K562 treated with DMSO at 1 percent for 4 hours (cell line): ENCODE data around the gene ARF3. TPM values are rescaled to one million over a fixed set of nuclear protein-coding genes. Genes with fewer than 3 reads are reported as not detected.

ENCODE experiments used
- total RNA-seq: library from RNA; unstranded; fragments of 300-600 nt; gene quantifications from 2 replicates; pipeline ENCODE4 v1.2.3, GENCODE V29; 2022; ENCODE audit not compliant: insufficient read depth

The ARF3 gene
- total RNA-seq, result 50.5 and 56.3 TPM in 2 replicates

DNA sequence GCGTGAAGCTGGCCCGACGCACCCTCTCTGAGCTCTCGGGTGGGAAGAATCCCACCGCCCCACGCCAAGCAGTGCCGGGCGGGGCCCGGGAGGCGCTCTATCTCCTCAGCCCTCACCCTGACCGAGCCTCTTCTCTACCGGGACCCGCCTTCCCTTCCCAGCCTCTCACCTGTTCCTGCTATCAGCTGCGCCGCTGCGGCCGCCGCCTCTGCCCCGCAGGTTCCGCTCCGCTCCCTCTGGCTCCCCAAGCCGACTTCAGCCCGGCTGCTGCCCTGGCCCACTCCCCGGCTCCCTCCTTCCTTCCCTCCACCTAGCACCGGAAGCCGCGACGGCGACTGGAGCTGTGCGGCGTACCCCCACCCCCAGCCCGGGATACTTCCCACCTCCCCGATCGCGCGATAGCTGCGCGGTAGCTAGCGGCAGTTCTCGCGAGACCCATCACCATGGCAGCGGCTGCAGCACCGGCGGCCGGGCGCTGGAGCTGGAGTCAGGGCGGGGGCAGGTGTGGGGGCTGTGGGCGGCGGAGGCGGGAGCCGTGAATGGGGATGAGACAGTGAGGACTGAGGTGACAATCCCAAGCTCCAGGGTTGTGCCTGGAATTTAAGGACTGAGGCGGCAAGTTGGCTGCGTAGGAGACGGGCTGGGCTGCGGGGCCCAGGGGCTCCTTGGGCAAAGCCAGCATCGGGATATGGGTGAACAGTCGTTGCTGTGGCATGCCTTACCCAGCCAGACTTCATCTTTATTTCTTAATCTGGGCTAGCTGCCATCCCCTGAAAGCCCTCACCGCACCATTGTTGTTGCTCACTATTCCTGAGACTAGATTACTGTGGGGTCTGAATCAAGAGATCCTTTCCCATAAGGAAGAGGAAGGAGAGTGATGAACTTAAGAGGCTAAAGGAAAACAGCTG is at the start of gene ARF3:
ARF3 (minus strand) TSS at position 347 of the 908 bp plus-strand sequence. CDS start 16,392 bp downstream, outside the sequence.

DNA sequence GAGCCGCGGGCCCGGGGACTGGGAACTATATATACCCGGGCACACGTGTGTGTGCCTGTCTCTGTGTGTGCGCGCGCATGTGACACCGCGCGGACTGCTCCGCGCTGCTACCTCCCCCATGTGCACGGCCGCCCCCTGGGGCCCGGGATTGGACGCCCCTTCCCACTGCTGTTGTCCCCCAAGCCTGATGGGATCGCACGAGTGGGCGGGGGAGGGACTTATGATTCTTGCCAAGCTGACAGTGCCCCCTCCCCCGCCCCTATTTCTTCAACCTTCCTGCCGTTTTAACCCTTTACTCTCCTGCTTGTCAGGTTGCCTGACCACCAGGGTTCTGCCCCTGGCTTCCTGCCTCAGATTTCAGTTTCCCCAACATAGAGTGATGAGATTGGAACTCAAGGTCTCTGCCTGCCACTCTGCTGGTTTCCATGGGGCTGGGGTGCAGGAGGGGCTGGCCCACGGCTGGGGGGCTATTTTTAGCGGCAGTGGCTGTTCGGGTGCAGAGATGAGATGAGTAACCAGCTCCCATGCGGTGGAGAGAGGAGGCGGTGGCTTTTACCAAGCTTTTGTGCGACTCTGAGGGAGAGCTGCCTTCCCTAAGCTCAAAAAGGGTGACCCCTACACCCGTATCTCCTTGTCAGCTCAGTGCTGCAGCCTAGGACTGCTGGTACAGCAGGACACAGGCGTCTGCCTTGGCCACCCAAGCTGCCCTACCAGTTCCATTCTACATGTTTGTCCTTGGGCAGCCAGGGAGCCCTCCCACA is 42.3 kb upstream of the ARF3 start, which contains the start of gene DDN:
DDN (minus strand) TSS at position 5 of the 761 bp plus-strand sequence. CDS start 88 bp downstream, outside the sequence.

GRCh38 chr12:48978291-48978740 is 21.0 kb upstream of the ARF3 start, which contains the start of gene WNT1:
Gene WNT1 (plus strand): TSS chr12:48978322. CDS start chr12:48978651, 329 bp downstream.

DNA sequence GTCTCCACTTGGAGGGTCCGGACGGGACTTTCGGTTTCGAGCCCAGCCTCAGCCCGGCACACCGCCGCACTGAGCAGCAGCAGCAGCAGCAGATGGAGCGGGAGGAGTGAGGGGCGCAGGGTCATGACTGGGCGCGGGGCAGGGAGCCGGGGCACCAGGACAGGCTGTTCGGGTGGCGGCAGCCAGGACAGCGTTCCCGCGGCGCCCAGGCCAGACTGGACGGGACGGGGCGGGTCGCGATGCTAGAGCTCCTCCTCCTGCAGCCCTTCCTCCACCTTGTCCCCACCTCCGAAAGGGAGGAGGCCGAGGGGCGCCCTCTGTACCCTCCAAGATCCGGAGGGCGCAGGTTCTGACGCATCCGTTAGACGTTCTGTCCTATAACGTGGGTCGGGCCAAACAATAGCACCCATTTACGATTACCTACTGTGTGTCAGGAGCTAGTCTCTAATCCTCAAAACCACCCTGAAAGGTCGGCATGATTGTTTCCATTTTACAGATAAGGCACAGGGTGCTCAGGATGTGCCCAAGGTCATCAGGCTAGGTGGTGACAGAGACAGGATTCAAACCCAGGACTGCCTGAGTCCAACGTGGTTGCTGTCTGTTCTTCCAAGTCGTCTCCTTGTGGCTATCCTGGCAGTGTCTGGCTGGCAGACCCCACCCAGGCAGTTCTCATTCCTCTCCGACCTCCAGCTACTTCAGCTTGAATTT is 31.8 kb downstream of the ARF3 start, which contains the start of gene FKBP11:
FKBP11 (minus strand) TSS at position 189 of the 708 bp plus-strand sequence; CDS start at position 125, 64 bp downstream.

Other genes starting within 250 kb of the ARF3 start
- 13.2 and 19.5 TPM in 2 replicates for gene CCNT1, start 240.8 kb downstream of the ARF3 start, total RNA-seq
- gene ADCY6, start 168.4 kb downstream of the ARF3 start, total RNA-seq, result 0.46 and 0.79 TPM in 2 replicates
- 1.4 and 2.4 TPM in 2 replicates for gene CACNB3, start 139.0 kb downstream of the ARF3 start, total RNA-seq
- 61.7 and 73.8 TPM in 2 replicates for gene DDX23, start 105.3 kb downstream of the ARF3 start, total RNA-seq
- 1.8 and 1.9 TPM in 2 replicates for gene RND1, start 91.6 kb downstream of the ARF3 start, total RNA-seq
- 4.6 and 8.3 TPM in 2 replicates for gene FKBP11, start 32.0 kb downstream of the ARF3 start, total RNA-seq
- gene WNT10B, start 14.2 kb upstream of the ARF3 start, total RNA-seq, result 0.31 TPM in 1 of 2 replicates, not detected in the other
- not detected in 2 replicates for gene WNT1, start 20.8 kb upstream of the ARF3 start, total RNA-seq
- gene DDN, start 41.9 kb upstream of the ARF3 start, total RNA-seq, result 0.73 and 1.4 TPM in 2 replicates
- 60.7 and 65.8 TPM in 2 replicates for gene PRKAG1, start 61.3 kb upstream of the ARF3 start, total RNA-seq
- 31.9 and 41.7 TPM in 2 replicates for gene KMT2D, start 103.3 kb upstream of the ARF3 start, total RNA-seq
- 14.1 and 17.7 TPM in 2 replicates for gene RHEBL1, start 112.5 kb upstream of the ARF3 start, total RNA-seq
- 3.8 and 4.5 TPM in 2 replicates for gene DHH, start 137.3 kb upstream of the ARF3 start, total RNA-seq
- 23.6 and 30.6 TPM in 2 replicates for gene LMBR1L, start 153.4 kb upstream of the ARF3 start, total RNA-seq
- 2,409 and 2,413 TPM in 2 replicates for gene TUBA1B, start 173.9 kb upstream of the ARF3 start, total RNA-seq
- 27.3 and 34.8 TPM in 2 replicates for gene TUBA1A, start 231.6 kb upstream of the ARF3 start, total RNA-seq